Activated T-helper 17 cell treated with anti-CD3 and anti-CD28 coated beads, Interleukin-2, amount 50 U/mL, for 72 hours (primary cell): ENCODE data around the gene MN1. TPM values are rescaled to one million over a fixed set of nuclear protein-coding genes. Genes with fewer than 3 reads are reported as not detected.
A peak's percentile ranks its signal among the peaks of the same experiment; 100 is the strongest.

ENCODE experiments used
- ATAC-seq: fragments of 150-1000 bp; cut with Tn5 transposase; replicated peaks from 2 replicates; pipeline ENCODE4 v1.10.0; 2021; ENCODE audit warnings: mild to moderate bottlenecking, moderate library complexity
- H3K27ac Mint-ChIP-seq: one replicate; pipeline ENCODE4 v1.8.0; 2022; ENCODE audit warnings: mixed read lengths
- H3K27me3 Mint-ChIP-seq: one replicate; pipeline ENCODE4 v1.8.0; 2022; ENCODE audit warnings: mixed read lengths
- H3K36me3 Mint-ChIP-seq: one replicate; pipeline ENCODE4 v1.8.0; 2022; ENCODE audit warnings: low read depth, mild to moderate bottlenecking, mixed read lengths
- H3K4me1 Mint-ChIP-seq: one replicate; pipeline ENCODE4 v1.8.0; 2022; ENCODE audit warnings: mixed read lengths
- H3K4me3 Mint-ChIP-seq: one replicate; pipeline ENCODE4 v1.8.0; 2022; ENCODE audit warnings: mild to moderate bottlenecking, mixed read lengths
- H3K9me3 Mint-ChIP-seq: one replicate; pipeline ENCODE4 v1.8.0; 2022; ENCODE audit warnings: mixed read lengths
- total RNA-seq, 2 donors: library from RNA; stranded (reverse); gene quantifications; one replicate each; pipeline ENCODE4 v1.2.3, GENCODE V29; 2022

Gene MN1
- total RNA-seq = under 1 TPM; 0.13 TPM

GRCh38 chr22:27801616-27802345 lies at the start of gene MN1:
MN1 (minus strand) TSS chr22:27801756; CDS start chr22:27800543, 1,213 bp downstream.
- Mint-ChIP-seq H3K36me3 (no peaks in the 10 kb centered on the region), H3K9me3 (no peaks in the 10 kb centered on the region), H3K27me3 (peaks cover 17% of the 10 kb centered on the region), H3K4me3 (peak within 1 kb of the TSS; percentile 70), H3K27ac (no peak within 1 kb of the TSS), H3K4me1 (peaks cover 6% of the 10 kb centered on the region)
- ATAC-seq = peak; percentile 40

DNA sequence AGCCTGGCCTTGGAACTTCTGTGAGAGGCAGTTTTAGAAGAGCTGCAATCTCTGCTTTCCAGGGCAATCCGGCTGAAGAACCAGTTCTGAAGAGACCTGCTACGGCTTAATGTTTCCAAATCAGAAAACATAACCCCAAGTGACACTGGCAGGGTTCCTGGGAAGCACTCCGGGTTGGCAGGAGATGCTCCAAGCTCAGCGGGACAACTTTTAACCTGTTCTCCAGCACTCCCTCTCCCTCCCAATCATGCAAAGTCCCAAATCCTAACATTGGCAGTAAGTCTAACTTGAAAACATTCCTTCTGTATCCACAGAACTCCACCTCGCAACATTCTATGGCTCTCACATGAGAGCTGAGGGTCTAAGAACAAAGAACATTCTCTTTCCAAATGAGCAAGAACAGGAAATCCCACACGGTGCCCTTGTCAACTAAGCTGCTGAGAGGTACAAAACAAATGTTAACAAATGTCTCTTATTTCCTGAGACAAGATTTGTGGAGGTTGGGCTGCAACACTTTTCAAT lies 48.5 kb upstream of the MN1 start:
- Mint-ChIP-seq H3K36me3 (peaks cover 88% of the 10 kb centered on the region), H3K27me3 (no peaks in the 10 kb centered on the region), H3K4me3 (no peak overlapping the region), H3K9me3 (no peaks in the 10 kb centered on the region), H3K27ac (no peak overlapping the region), H3K4me1 (peaks cover under 1% of the 10 kb centered on the region)
- ATAC-seq = no peak

DNA sequence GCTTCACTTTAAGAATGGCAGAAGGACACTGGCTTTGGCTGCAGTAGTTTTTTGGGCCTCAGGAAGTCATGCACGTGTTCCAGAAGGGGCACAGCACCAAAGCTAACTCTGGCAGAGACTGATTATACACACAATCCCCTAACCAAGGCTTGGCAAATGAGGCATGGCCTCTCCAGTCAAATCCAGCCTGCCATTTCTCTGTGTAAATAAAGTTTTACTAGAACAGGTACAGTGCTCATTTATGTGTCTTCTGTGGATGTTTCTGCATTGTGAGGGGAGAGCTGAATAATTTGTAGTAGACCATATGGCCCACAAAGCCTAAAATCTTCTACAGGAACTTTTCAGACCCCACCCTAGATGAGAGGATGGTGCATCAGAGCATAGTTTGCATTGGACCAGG lies 46.4 kb upstream of the MN1 start:
- no peak overlapping the region for H3K27ac Mint-ChIP-seq
- no peak for ATAC-seq
- no peak overlapping the region for H3K4me3 Mint-ChIP-seq
- peaks cover 3% of the 10 kb centered on the region for H3K4me1 Mint-ChIP-seq
- peaks cover 74% of the 10 kb centered on the region for H3K36me3 Mint-ChIP-seq
- H3K27me3 Mint-ChIP-seq = no peaks in the 10 kb centered on the region
- no peaks in the 10 kb centered on the region for H3K9me3 Mint-ChIP-seq

- peak overlapping the region; percentile 12 for H3K27ac Mint-ChIP-seq
- H3K9me3 Mint-ChIP-seq = no peaks in the 10 kb centered on the region
- H3K4me3 Mint-ChIP-seq = no peak overlapping the region
- ATAC-seq = no peak
- peaks cover 5% of the 10 kb centered on the region for H3K4me1 Mint-ChIP-seq
- peaks cover 74% of the 10 kb centered on the region for H3K36me3 Mint-ChIP-seq
- H3K27me3 Mint-ChIP-seq = no peaks in the 10 kb centered on the region
These were observed 45.4 kb upstream of the MN1 start for GRCh38 chr22:27846910-27847309.

- Mint-ChIP-seq H3K36me3 (peaks cover 74% of the 10 kb centered on the region), H3K4me1 (peaks cover 5% of the 10 kb centered on the region), H3K9me3 (no peaks in the 10 kb centered on the region), H3K4me3 (no peak overlapping the region), H3K27ac (no peak overlapping the region), H3K27me3 (no peaks in the 10 kb centered on the region)
- ATAC-seq = no peak
These were observed 44.7 kb upstream of the MN1 start for GRCh38 chr22:27846248-27846757.

DNA sequence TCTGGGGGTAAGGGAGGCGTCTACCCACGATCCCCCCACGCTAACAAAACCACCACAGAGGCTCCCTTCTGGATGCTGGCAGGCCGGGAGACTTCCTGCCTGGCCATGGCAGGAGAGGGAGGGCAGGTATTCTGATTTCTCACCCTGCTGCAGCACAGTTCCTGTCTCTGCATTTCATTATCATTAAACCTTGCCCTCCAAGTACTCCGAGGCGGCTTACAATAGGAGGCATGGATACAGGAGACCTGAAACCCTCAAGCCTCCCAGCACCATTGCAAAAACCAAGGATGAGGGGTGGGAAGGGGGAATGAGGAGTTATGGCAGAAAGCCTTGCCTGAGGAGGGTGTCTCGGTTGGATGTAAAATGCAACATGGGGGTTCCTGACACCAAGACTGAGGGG lies 44.1 kb upstream of the MN1 start:
- H3K36me3 Mint-ChIP-seq = peaks cover 71% of the 10 kb centered on the region
- no peaks in the 10 kb centered on the region for H3K27me3 Mint-ChIP-seq
- H3K4me3 Mint-ChIP-seq = no peak overlapping the region
- H3K27ac Mint-ChIP-seq = no peak overlapping the region
- no peaks in the 10 kb centered on the region for H3K9me3 Mint-ChIP-seq
- ATAC-seq = no peak
- H3K4me1 Mint-ChIP-seq = peaks cover 5% of the 10 kb centered on the region

DNA sequence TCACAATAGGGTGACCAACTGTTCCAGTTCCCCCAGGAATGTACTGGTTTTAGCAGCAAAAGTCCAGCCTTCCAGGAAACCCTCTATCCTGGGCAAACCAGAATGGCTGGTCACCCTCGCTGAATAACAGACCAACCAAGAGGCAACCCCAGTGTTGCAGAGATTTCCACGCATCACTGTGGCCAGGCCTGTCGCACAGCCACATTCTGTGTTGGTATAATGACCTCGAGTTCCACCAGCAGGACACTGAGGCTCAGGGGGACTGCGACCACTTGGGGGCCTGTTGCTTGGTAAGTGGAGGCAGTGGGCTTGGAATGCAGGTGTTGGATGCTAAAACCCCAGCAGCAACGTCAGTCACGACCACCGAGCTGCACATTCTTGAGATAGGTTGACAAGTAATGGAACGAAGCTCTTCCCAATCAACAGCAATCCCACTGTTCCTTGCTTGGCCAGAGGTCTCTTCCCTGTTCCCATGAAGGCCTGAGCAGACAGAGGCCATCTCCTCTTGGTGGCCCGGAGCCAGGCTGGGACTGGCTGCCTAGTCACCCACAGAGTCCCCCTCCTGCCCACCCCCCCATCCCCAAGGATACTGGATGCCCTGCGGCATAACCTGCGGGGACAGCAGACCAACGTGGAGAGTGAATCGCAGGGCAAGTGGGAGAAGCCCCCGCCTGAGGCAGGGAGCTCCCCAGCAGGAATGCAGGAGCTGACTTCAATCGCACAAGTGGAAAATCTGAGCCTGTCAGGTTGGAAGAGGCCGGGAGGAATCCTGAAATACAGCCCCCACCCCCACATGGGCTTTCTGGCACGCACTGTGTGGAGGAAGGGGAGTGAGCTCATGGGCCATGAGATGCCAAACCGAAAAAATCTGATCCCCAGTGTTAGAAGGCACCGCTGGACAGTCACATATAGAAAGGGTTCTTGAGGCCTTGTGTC lies 43.4 kb upstream of the MN1 start:
- no peak for ATAC-seq
- H3K9me3 Mint-ChIP-seq = no peaks in the 10 kb centered on the region
- H3K4me1 Mint-ChIP-seq = peaks cover 5% of the 10 kb centered on the region

GRCh38 chr22:27844256-27844655 lies 42.7 kb upstream of the MN1 start:
- peaks cover 57% of the 10 kb centered on the region for H3K36me3 Mint-ChIP-seq
- no peaks in the 10 kb centered on the region for H3K9me3 Mint-ChIP-seq
- H3K27ac Mint-ChIP-seq = no peak overlapping the region
- no peak for ATAC-seq
- peaks cover 5% of the 10 kb centered on the region for H3K4me1 Mint-ChIP-seq
- no peaks in the 10 kb centered on the region for H3K27me3 Mint-ChIP-seq
- no peak overlapping the region for H3K4me3 Mint-ChIP-seq

More for the DNA sequence above, 43.4 kb upstream of the MN1 start:
- Mint-ChIP-seq H3K36me3 (peaks cover 64% of the 10 kb centered on the region), H3K4me3 (no peak overlapping the region), H3K27me3 (no peaks in the 10 kb centered on the region), H3K27ac (no peak overlapping the region)

GRCh38 chr22:27843441-27843840 lies 41.9 kb upstream of the MN1 start:
- H3K27ac Mint-ChIP-seq = peak overlapping the region; percentile 33
- H3K4me3 Mint-ChIP-seq = no peak overlapping the region
- H3K4me1 Mint-ChIP-seq = peaks cover 5% of the 10 kb centered on the region
- no peaks in the 10 kb centered on the region for H3K27me3 Mint-ChIP-seq
- peaks cover 49% of the 10 kb centered on the region for H3K36me3 Mint-ChIP-seq
- peaks cover 4% of the 10 kb centered on the region for H3K9me3 Mint-ChIP-seq
- no peak for ATAC-seq

GRCh38 chr22:27842669-27843431 lies 41.3 kb upstream of the MN1 start:
- H3K27ac Mint-ChIP-seq = peak overlapping the region; percentile 33
- peaks cover 4% of the 10 kb centered on the region for H3K9me3 Mint-ChIP-seq
- H3K36me3 Mint-ChIP-seq = peaks cover 43% of the 10 kb centered on the region
- no peak overlapping the region for H3K4me3 Mint-ChIP-seq
- peaks cover 5% of the 10 kb centered on the region for H3K4me1 Mint-ChIP-seq
- no peak for ATAC-seq
- no peaks in the 10 kb centered on the region for H3K27me3 Mint-ChIP-seq

DNA sequence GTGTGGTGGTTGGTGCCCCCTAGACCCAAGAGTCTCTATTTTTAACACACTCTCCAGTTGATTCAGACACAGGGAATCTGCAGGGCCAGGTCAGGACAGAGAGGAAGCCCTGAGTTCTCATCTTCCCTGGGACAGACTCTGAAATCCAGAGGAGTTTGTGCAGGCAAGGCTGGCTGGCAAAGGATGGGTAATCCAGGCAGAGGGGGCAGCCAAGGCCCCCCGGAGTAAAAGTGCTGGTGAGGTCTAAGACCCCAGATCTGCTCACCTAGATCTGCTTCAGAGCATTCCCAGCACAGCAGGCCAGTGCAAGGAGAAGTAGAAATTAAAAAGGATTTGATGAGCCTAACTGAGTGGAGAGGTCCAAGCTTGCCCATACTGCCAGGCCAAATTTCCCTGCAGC lies 40.6 kb upstream of the MN1 start:
- no peak for ATAC-seq
- H3K27ac Mint-ChIP-seq = no peak overlapping the region
- no peak overlapping the region for H3K4me3 Mint-ChIP-seq
- H3K36me3 Mint-ChIP-seq = peaks cover 36% of the 10 kb centered on the region
- peaks cover 7% of the 10 kb centered on the region for H3K9me3 Mint-ChIP-seq
- H3K4me1 Mint-ChIP-seq = peaks cover 5% of the 10 kb centered on the region
- H3K27me3 Mint-ChIP-seq = no peaks in the 10 kb centered on the region

DNA sequence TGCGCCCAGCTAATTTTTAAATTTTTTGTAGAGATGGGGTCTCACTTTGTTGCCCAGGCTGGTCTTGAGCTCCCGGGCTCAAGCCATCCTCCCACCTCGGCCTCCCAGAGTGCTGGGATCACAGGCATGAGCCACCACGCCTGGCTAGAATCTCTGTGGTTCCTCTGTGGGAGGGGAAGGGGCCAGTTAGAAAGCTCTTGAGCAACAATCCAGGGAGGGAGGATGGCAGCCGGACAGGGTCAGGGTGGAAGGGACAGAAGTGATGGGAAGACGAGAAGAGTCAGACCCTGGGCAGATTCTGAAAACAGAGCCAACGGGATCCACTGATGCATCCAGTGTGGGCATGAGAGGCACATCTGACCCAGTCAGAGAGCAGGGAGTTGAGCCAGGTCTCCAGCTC lies 38.9 kb upstream of the MN1 start:
- H3K4me3 Mint-ChIP-seq = no peak overlapping the region
- peaks cover 27% of the 10 kb centered on the region for H3K36me3 Mint-ChIP-seq
- no peaks in the 10 kb centered on the region for H3K27me3 Mint-ChIP-seq
- ATAC-seq = no peak
- H3K4me1 Mint-ChIP-seq = peaks cover 5% of the 10 kb centered on the region
- no peak overlapping the region for H3K27ac Mint-ChIP-seq
- H3K9me3 Mint-ChIP-seq = peaks cover 7% of the 10 kb centered on the region

GRCh38 chr22:27839057-27839660 lies 37.6 kb upstream of the MN1 start:
- Mint-ChIP-seq H3K27ac (no peak overlapping the region), H3K36me3 (peaks cover 27% of the 10 kb centered on the region), H3K4me3 (no peak overlapping the region)

GRCh38 chr22:27836181-27836580 lies 34.6 kb upstream of the MN1 start:
- H3K27me3 Mint-ChIP-seq = no peaks in the 10 kb centered on the region
- peaks cover 7% of the 10 kb centered on the region for H3K9me3 Mint-ChIP-seq
- H3K4me3 Mint-ChIP-seq = no peak overlapping the region
- no peak overlapping the region for H3K27ac Mint-ChIP-seq
- no peak for ATAC-seq
- peaks cover 2% of the 10 kb centered on the region for H3K36me3 Mint-ChIP-seq
- H3K4me1 Mint-ChIP-seq = peaks cover 5% of the 10 kb centered on the region

More at GRCh38 chr22:27839057-27839660, 37.6 kb upstream of the MN1 start:
- peaks cover 5% of the 10 kb centered on the region for H3K4me1 Mint-ChIP-seq
- peaks cover 7% of the 10 kb centered on the region for H3K9me3 Mint-ChIP-seq
- H3K27me3 Mint-ChIP-seq = no peaks in the 10 kb centered on the region
- ATAC-seq = no peak
